ENCODE data around the gene GAK. TPM values are rescaled to one million over a fixed set of nuclear protein-coding genes. Genes with fewer than 3 reads are reported as not detected.

GAK gene
- polyA plus RNA-seq, 1 experiment, result 17.0 TPM

- no peak overlapping the region for H3K4me3 ChIP-seq (ENCODE audit: low read depth, low read length)
- H3K27ac ChIP-seq (ENCODE audit: low read depth, low read length), result no peak overlapping the region
- DNase-seq (ENCODE audit: low read depth, low spot score), result no peak
- no peak for TF ChIP-seq CTCF (IDR thresholded peaks at IDR 0.05; ENCODE audit: low read depth, low read length)
- ChIA-PET POLR2A (no interaction called here), CTCF (interaction anchor here (1.0 kb wide), 1 partner anchor 10 kb away, joined by 3 read pairs; no protein-coding TSS in a partner anchor)
- peaks cover 5% of the 10 kb centered on the region for H3K9me3 ChIP-seq (ENCODE audit: control insufficient read depth, insufficient read depth, low read length)
- no peaks in the 10 kb centered on the region for H3K27me3 ChIP-seq (ENCODE audit: control insufficient read depth, insufficient read depth, low read length)
Measured at GRCh38 chr4:917992-918391, 14.1 kb downstream of the GAK start.

GRCh38 chr4:917466-917865, 14.7 kb downstream of the GAK start:
- Histone ChIP-seq H3K4me3 (ENCODE audit: low read depth, low read length) (no peak overlapping the region), H3K9me3 (ENCODE audit: control insufficient read depth, insufficient read depth, low read length) (peaks cover 5% of the 10 kb centered on the region), H3K27me3 (ENCODE audit: control insufficient read depth, insufficient read depth, low read length) (no peaks in the 10 kb centered on the region), H3K27ac (ENCODE audit: low read depth, low read length) (no peak overlapping the region)
- ChIA-PET POLR2A (no interaction called here), CTCF (no interaction called here)
- no peak for DNase-seq (ENCODE audit: low read depth, low spot score)
- no peak for TF ChIP-seq CTCF (IDR thresholded peaks at IDR 0.05; ENCODE audit: low read depth, low read length)

- no peak for DNase-seq (ENCODE audit: low read depth, low spot score)
- CTCF ChIA-PET, result no interaction called here
- Histone ChIP-seq H3K27me3 (ENCODE audit: control insufficient read depth, insufficient read depth, low read length) (no peaks in the 10 kb centered on the region), H3K4me3 (ENCODE audit: low read depth, low read length) (no peak overlapping the region), H3K27ac (ENCODE audit: low read depth, low read length) (no peak overlapping the region), H3K9me3 (ENCODE audit: control insufficient read depth, insufficient read depth, low read length) (peaks cover 5% of the 10 kb centered on the region)
- POLR2A ChIA-PET, result no interaction called here
- TF ChIP-seq CTCF (IDR thresholded peaks at IDR 0.05; ENCODE audit: low read depth, low read length), result no peak
Measured at GRCh38 chr4:915595-915994, 16.5 kb downstream of the GAK start.

- Histone ChIP-seq H3K27me3 (ENCODE audit: control insufficient read depth, insufficient read depth, low read length) (no peaks in the 10 kb centered on the region), H3K4me3 (ENCODE audit: low read depth, low read length) (no peak overlapping the region), H3K9me3 (ENCODE audit: control insufficient read depth, insufficient read depth, low read length) (peaks cover 5% of the 10 kb centered on the region), H3K27ac (ENCODE audit: low read depth, low read length) (no peak overlapping the region)
- CTCF ChIA-PET, result no interaction called here
- no peak for TF ChIP-seq CTCF (IDR thresholded peaks at IDR 0.05; ENCODE audit: low read depth, low read length)
- POLR2A ChIA-PET, result no interaction called here
- DNase-seq (ENCODE audit: low read depth, low spot score), result no peak
Measured at GRCh38 chr4:915041-915474, 17.1 kb downstream of the GAK start.

GRCh38 chr4:914531-914930, 17.6 kb downstream of the GAK start:
- ChIA-PET CTCF (no interaction called here), POLR2A (no interaction called here)
- H3K4me3 ChIP-seq (ENCODE audit: low read depth, low read length), result no peak overlapping the region
- no peaks in the 10 kb centered on the region for H3K27me3 ChIP-seq (ENCODE audit: control insufficient read depth, insufficient read depth, low read length)
- H3K27ac ChIP-seq (ENCODE audit: low read depth, low read length), result no peak overlapping the region
- no peak for TF ChIP-seq CTCF (IDR thresholded peaks at IDR 0.05; ENCODE audit: low read depth, low read length)
- H3K9me3 ChIP-seq (ENCODE audit: control insufficient read depth, insufficient read depth, low read length), result peaks cover 5% of the 10 kb centered on the region
- no peak for DNase-seq (ENCODE audit: low read depth, low spot score)
